T-cell (primary cell): ENCODE data around the gene POPDC3. TPM values are rescaled to one million over a fixed set of nuclear protein-coding genes. Genes with fewer than 3 reads are reported as not detected.
"Not testable (repeated sequence)": the region's sequence is repeated elsewhere in the genome, so short reads cannot be mapped to it uniquely, and the experiment has no call there.

ENCODE experiments used
- ATAC-seq, 4 experiments: fragments of 200-7000 bp in 3 of 4; fragments of 150-1000 bp in 1 of 4; cut with Tn5 transposase; replicated peaks in 1 of 4; 1 replicate in 3 of 4; 2 replicates in 1 of 4; pipeline ENCODE4 v1.10.0; 2021; ENCODE audit warnings: moderate library complexity in 3 of 4, mild to moderate bottlenecking in 2 of 4, moderate number of reproducible peaks in 1 of 4
- CTCF ChIA-PET, 2 donors: fragments of 300-600 bp; sonication (Branson Sonifier 250); formaldehyde crosslinking; loops; one replicate each; lab custom pipeline; 2022; ENCODE audit warnings: antibody characterized with exemption in 2 of 2; lab: Charles Lee
- POLR2A ChIA-PET, 2 donors: fragments of 300-600 bp; sonication (Branson Sonifier 250); formaldehyde crosslinking; loops; one replicate each; lab custom pipeline; 2022; ENCODE audit warnings: antibody characterized with exemption in 2 of 2; lab: Charles Lee
- DNase-seq, 35 experiments: peaks; one replicate each; pipeline versions ENCODE4 v3.0.0 to v3.0.0-alpha.2; 2013 to 2023
- H3K27ac ChIP-seq: one replicate; pipeline ENCODE4 v1.5.1; 2013; ENCODE audit warnings: low read length
- H3K27me3 ChIP-seq, 2 experiments: replicated peaks in 1 of 2; 1 replicate in 1 of 2; 2 replicates in 1 of 2; pipeline versions ENCODE4 v1.6.1 to v1.7.0; 2013; ENCODE audit warnings: low read length in 1 of 2, mixed read lengths in 1 of 2; ENCODE audit not compliant: control insufficient read depth in 2 of 2, insufficient read depth in 2 of 2; ENCODE audit errors: extremely low read depth in 1 of 2
- H3K36me3 ChIP-seq, 2 donors: 1 replicate in 1 of 2; 2 replicates in 1 of 2; pipeline versions ENCODE4 v1.6.1 to v1.7.0; 2013; ENCODE audit warnings: low read length in 1 of 2; ENCODE audit not compliant: control insufficient read depth in 2 of 2, insufficient read depth in 1 of 2; ENCODE audit errors: extremely low read depth in 1 of 2
- H3K4me1 ChIP-seq, 2 experiments: 1 replicate in 1 of 2; 2 replicates in 1 of 2; pipeline versions ENCODE4 v1.6.1 to v1.7.0; 2013; ENCODE audit warnings: low read length in 2 of 2, mixed read lengths in 1 of 2; ENCODE audit not compliant: insufficient read depth in 2 of 2, control insufficient read depth in 1 of 2; ENCODE audit errors: extremely low read depth in 1 of 2
- H3K4me3 ChIP-seq, 2 donors: 1 replicate in 1 of 2; 2 replicates in 1 of 2; pipeline versions ENCODE4 v1.5.1 to v1.7.0; 2013; ENCODE audit warnings: mild to moderate bottlenecking in 2 of 2, low read length in 1 of 2, moderate library complexity in 1 of 2; ENCODE audit not compliant: control insufficient read depth in 1 of 2; ENCODE audit errors: extremely low read depth in 1 of 2
- H3K9me3 ChIP-seq: 2 replicates; pipeline ENCODE4 v1.7.0; 2013
- H3K27ac Mint-ChIP-seq, 2 donors: one replicate each; pipeline ENCODE4 v1.8.0; 2020 to 2021; ENCODE audit warnings: mild to moderate bottlenecking in 2 of 2, mixed read lengths in 2 of 2
- H3K27me3 Mint-ChIP-seq, 2 donors: one replicate each; pipeline ENCODE4 v1.8.0; 2021 to 2022; ENCODE audit warnings: mixed read lengths in 2 of 2
- H3K36me3 Mint-ChIP-seq: one replicate; pipeline ENCODE4 v1.8.0; 2021; ENCODE audit warnings: mixed read lengths
- H3K4me1 Mint-ChIP-seq, 3 donors: one replicate each; pipeline ENCODE4 v1.8.0; 2020 to 2022; ENCODE audit warnings: mixed read lengths in 3 of 3, mild to moderate bottlenecking in 1 of 3
- H3K4me3 Mint-ChIP-seq, 3 donors: one replicate each; pipeline ENCODE4 v1.8.0; 2020 to 2022; ENCODE audit warnings: mild to moderate bottlenecking in 3 of 3, mixed read lengths in 3 of 3, moderate library complexity in 3 of 3
- H3K9me3 Mint-ChIP-seq, 3 donors: one replicate each; pipeline ENCODE4 v1.8.0; 2020 to 2022; ENCODE audit warnings: mixed read lengths in 3 of 3
- WGBS: methylation state at CpG from one replicate; pipeline ENCODE4 v1.1.5; 2013; ENCODE audit warnings: missing lambda C conversion rate; ENCODE audit not compliant: insufficient coverage; 5-methylcytosine and 5-hydroxymethylcytosine counted together
- total RNA-seq, 35 experiments: library from RNA in 6 of 35; stranded (reverse) in 6 of 35; fragments of 120-200 nt in 1 of 35; gene quantifications; one replicate each; pipeline versions ENCODE4 v1.2.1 to v1.2.4 and lab custom pipeline; 2013 to 2026

POPDC3 gene
- total RNA-seq, 5 donors from 2014 or later (not counting 1 experiment from before 2014, with no cell fraction given) = not detected

GRCh38 chr6:105178636-105179035, 1.2 kb downstream of the POPDC3 start:
- CTCF ChIA-PET = no interaction called here
- POLR2A ChIA-PET = no interaction called here
- H3K4me3 Mint-ChIP-seq = no peak overlapping the region

GRCh38 chr6:105178110-105178509, 1.7 kb downstream of the POPDC3 start:
- no peaks in the 10 kb centered on the region for H3K36me3 ChIP-seq
- Mint-ChIP-seq H3K36me3 (no peaks in the 10 kb centered on the region), H3K9me3 (no peaks in the 10 kb centered on the region), H3K27me3 (peaks cover 36 to 54% of the 10 kb centered on the region in 2 donors), H3K27ac (no peak overlapping the region), H3K4me1 (peaks cover 5 to 9% (median 6%) of the 10 kb centered on the region in 3 donors), H3K4me3 (no peak overlapping the region)
- H3K4me3 ChIP-seq = no peak overlapping the region
- DNase-seq (no peak), ATAC-seq (no peak)
- no CpG with 5 or more reads among the region's 1 CpG for WGBS
- POLR2A ChIA-PET = no interaction called here
- peaks cover 14 to 24% of the 10 kb centered on the region in 2 experiments for H3K27me3 ChIP-seq
- H3K27ac ChIP-seq = no peak overlapping the region
- H3K9me3 ChIP-seq = no peaks in the 10 kb centered on the region
- H3K4me1 ChIP-seq = peaks cover 0 to 8% of the 10 kb centered on the region in 2 experiments
- CTCF ChIA-PET = interaction anchor here in 1 of 2 donors (0.5 to 0.7 kb wide), 2 partner anchors 88 to 103 kb away, joined by 4 to 5 read pairs; no protein-coding TSS in a partner anchor

More at GRCh38 chr6:105178636-105179035, 1.2 kb downstream of the POPDC3 start:
- peaks cover 14 to 24% of the 10 kb centered on the region in 2 experiments for H3K27me3 ChIP-seq
- ATAC-seq (no peak), DNase-seq (no peak)
- Mint-ChIP-seq H3K4me1 (peaks cover 5 to 9% (median 6%) of the 10 kb centered on the region in 3 donors), H3K9me3 (no peaks in the 10 kb centered on the region), H3K27ac (no peak overlapping the region), H3K36me3 (no peaks in the 10 kb centered on the region), H3K27me3 (peaks cover 38 to 54% of the 10 kb centered on the region in 2 donors)
- no peak overlapping the region for H3K27ac ChIP-seq
- H3K9me3 ChIP-seq = no peaks in the 10 kb centered on the region
- H3K4me3 ChIP-seq = no peak overlapping the region
- H3K4me1 ChIP-seq = peaks cover 0 to 8% of the 10 kb centered on the region in 2 experiments
- 100% methylated on average over 2 of the region's 5 CpGs for WGBS
- H3K36me3 ChIP-seq = no peaks in the 10 kb centered on the region

- Mint-ChIP-seq H3K27me3 (peaks cover 31 to 49% of the 10 kb centered on the region in 2 donors), H3K27ac (no peak overlapping the region), H3K4me1 (peaks cover 5 to 9% (median 6%) of the 10 kb centered on the region in 3 donors), H3K36me3 (no peaks in the 10 kb centered on the region), H3K9me3 (no peaks in the 10 kb centered on the region), H3K4me3 (no peak overlapping the region)
- DNase-seq (no peak), ATAC-seq (no peak)
- ChIA-PET POLR2A (no interaction called here), CTCF (interaction anchor here in 1 of 2 donors (0.5 kb wide), 1 partner anchor 88 kb away, joined by 5 read pairs; no protein-coding TSS in a partner anchor)
- Histone ChIP-seq H3K9me3 (no peaks in the 10 kb centered on the region), H3K36me3 (no peaks in the 10 kb centered on the region), H3K27me3 (peaks cover 14 to 24% of the 10 kb centered on the region in 2 experiments), H3K4me3 (no peak overlapping the region), H3K27ac (no peak overlapping the region), H3K4me1 (peaks cover 0 to 8% of the 10 kb centered on the region in 2 experiments)
- no CpG with 5 or more reads among the region's 2 CpGs for WGBS
These were observed 2.3 kb downstream of the POPDC3 start for GRCh38 chr6:105177556-105177955.

DNA sequence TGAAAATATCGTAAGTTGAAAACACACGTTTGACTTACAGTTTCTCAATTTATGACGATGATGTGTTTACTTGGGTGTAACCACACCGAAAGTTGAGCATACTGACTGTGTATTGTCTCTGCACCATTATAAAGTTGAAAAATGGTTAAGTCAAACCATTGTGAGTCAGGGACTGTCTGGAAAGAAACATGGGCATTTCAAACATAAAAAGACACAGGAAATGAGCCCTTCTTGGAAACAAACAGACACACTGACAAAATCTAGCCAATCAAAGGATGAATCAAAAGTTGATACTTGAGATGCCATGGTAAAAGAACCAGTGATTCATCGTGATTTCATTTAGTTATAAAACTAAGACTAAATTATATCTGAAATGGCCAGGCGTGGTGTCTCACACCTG, 5.3 kb downstream of the POPDC3 start:
- Mint-ChIP-seq H3K4me1 (peaks cover 0 to 2% (median 1%) of the 10 kb centered on the region in 3 donors), H3K36me3 (no peaks in the 10 kb centered on the region), H3K4me3 (no peak overlapping the region), H3K27ac (no peak overlapping the region), H3K9me3 (no peaks in the 10 kb centered on the region), H3K27me3 (peaks cover 22 to 44% of the 10 kb centered on the region in 2 donors)
- H3K4me3 ChIP-seq = no peak overlapping the region
- no peaks in the 10 kb centered on the region for H3K36me3 ChIP-seq
- H3K9me3 ChIP-seq = no peaks in the 10 kb centered on the region
- ChIA-PET CTCF (no interaction called here), POLR2A (no interaction called here)
- WGBS = 98% methylated on average over 5 of the region's 6 CpGs
- peaks cover 8 to 17% of the 10 kb centered on the region in 2 experiments for H3K27me3 ChIP-seq
- DNase-seq (no peak), ATAC-seq (no peak)
- H3K4me1 ChIP-seq = peaks cover 0 to 3% of the 10 kb centered on the region in 2 experiments
- H3K27ac ChIP-seq = no peak overlapping the region

DNA sequence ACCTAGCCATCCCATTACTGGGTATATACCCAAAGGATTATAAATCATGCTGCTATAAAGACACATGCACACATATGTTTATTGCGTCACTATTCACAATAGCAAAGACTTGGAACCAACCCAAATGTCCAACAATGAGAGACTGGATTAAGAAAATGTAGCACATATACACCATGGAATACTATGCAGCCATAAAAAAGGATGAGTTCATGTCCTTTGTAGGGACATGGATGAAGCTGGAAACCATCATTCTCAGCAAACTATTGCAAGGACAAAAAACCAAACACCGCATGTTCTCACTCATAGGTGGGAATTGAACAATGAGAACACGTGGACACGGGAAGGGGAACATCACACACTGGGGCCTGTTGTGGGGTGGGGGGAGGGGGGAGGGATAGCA, 7.3 kb downstream of the POPDC3 start:
- DNase-seq, ATAC-seq, H3K4me3 ChIP-seq, H3K27ac ChIP-seq, H3K36me3 Mint-ChIP-seq, H3K4me1 ChIP-seq, H3K27ac Mint-ChIP-seq, H3K4me1 Mint-ChIP-seq, H3K4me3 Mint-ChIP-seq, H3K36me3 ChIP-seq, H3K9me3 Mint-ChIP-seq, POLR2A ChIA-PET, CTCF ChIA-PET, H3K9me3 ChIP-seq: not testable (repeated sequence)
- H3K27me3 ChIP-seq = peaks cover 2 to 12% of the 10 kb centered on the region in 2 experiments
- H3K27me3 Mint-ChIP-seq = peaks cover 25 to 39% of the 10 kb centered on the region in 2 donors
- WGBS = no CpG with 5 or more reads among the region's 4 CpGs

DNA sequence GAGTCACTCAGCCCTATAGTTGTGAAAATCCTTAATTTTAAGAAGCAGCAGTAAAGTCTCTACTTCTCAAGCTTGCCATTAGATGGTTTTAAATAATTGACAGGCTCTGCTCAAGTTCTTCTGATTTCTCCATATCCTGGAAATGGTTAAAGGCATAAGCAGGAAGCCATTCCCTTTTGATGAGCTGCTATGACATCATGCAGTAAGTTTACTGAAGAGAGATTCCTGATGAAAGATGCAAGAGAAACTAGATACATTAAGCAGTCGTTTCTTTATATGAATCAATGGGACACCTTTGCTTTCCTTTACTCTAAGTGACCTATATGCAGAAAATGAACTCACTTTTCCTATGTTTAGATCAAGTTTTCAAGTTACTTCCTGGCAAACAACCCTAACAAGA, 9.8 kb downstream of the POPDC3 start:
- H3K4me1 ChIP-seq = no peaks in the 10 kb centered on the region
- no peaks in the 10 kb centered on the region for H3K36me3 ChIP-seq
- DNase-seq (no peak), ATAC-seq (no peak)
- Mint-ChIP-seq H3K36me3 (no peaks in the 10 kb centered on the region), H3K27ac (no peak overlapping the region), H3K9me3 (no peaks in the 10 kb centered on the region), H3K4me1 (no peaks in the 10 kb centered on the region), H3K27me3 (peaks cover 32 to 48% of the 10 kb centered on the region in 2 donors), H3K4me3 (no peak overlapping the region)
- H3K27ac ChIP-seq = no peak overlapping the region
- no peak overlapping the region for H3K4me3 ChIP-seq
- ChIA-PET POLR2A (no interaction called here), CTCF (no interaction called here)
- no peaks in the 10 kb centered on the region for H3K9me3 ChIP-seq
- peaks cover 0 to 9% of the 10 kb centered on the region in 2 experiments for H3K27me3 ChIP-seq
- WGBS = no CpG with 5 or more reads among the region's 1 CpG
